Thyroid gland (tissue), 4 donors: Measurements from ENCODE around the gene TIMM10B.

Source experiments
- CTCF ChIP-seq, 6 experiments: fragments of 200-600 bp in 3 of 6; fragments of 450-650 bp in 3 of 6; sonication (generic) in 3 of 6; IDR thresholded peaks; one replicate each; pipeline ENCODE4 v1.5.1; 2016 to 2019; ENCODE audit warnings: antibody characterized with exemption in 6 of 6, mild to moderate bottlenecking in 2 of 6, inconsistent platforms in 1 of 6, moderate library complexity in 1 of 6
- POLR2A ChIP-seq, 2 donors: fragments of 450-650 bp; IDR thresholded peaks; one replicate each; pipeline ENCODE4 v1.6.1; 2017; ENCODE audit warnings: antibody characterized with exemption in 2 of 2, mild to moderate bottlenecking in 2 of 2, moderate library complexity in 1 of 2

DNA sequence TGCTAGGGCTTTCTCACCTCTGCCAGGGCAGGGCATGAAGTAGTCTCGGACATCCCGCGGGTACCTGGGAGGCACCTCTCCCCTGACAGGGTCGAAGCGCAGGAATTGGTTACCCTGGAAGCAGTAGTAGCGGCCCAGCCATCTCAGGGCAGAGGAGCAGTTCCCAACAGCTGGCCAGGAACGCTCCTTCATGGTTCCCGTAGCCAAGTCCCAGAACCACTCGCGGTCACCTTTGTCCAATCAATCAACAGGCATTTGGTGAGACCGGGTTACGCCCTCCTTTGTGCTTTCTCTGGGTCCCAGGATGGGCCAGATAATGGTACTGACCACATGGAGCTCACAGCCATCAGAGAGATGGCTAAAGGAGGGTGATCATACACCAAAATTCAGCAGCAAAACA lies 43.9 kb upstream of the TIMM10B start:
- no peak for TF ChIP-seq CTCF (IDR thresholded peaks at IDR 0.05)
- TF ChIP-seq POLR2A (IDR thresholded peaks at IDR 0.05), result no peak
